HG03280 (cell line): ENCODE measurements around the gene IFITM5.
"Not testable (repeated sequence)": the region's sequence is repeated elsewhere in the genome, so short reads cannot be mapped to it uniquely, and the experiment has no call there.

Experiments used
- ATAC-seq: cut with Tn5 transposase; IDR thresholded peaks from one replicate; pipeline ENCODE4 v1.9.1; 2021; ENCODE audit warnings: mild to moderate bottlenecking, moderate library complexity; ENCODE audit not compliant: unreplicated experiment

Gene IFITM5

DNA sequence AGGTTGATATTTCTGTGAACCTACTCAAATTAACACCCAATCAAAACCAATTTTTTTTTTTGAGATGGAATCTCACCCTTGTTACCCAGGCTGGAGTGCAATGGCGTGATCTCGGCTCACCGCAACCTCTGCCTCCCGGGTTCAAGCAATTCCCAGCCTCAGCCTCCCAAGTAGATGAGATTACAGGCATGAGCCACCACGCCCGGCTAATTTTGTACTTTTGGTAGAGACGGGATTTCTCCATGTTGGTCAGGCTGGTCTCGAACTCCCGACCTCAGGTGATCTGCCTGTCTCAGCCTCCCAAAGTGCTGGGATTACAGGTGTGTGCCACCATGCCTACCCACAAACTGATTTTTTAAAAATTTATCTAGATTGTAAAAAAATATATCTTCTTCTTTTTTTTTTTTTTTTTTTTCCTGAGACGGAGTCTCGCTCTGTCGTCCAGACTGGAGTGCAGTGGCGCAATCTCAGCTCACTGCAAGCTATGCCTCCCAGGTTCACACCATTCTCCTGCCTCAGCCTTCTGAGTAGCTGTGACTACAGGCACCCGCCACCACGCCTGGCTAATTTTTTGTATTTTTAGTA, 29.3 kb upstream of the IFITM5 start:
- ATAC-seq, result not testable (repeated sequence)

- no peak for ATAC-seq
Observed at GRCh38 chr11:328012-328411, 28.7 kb upstream of the IFITM5 start.

- no peak for ATAC-seq
Observed at GRCh38 chr11:327581-327923, 28.2 kb upstream of the IFITM5 start.

GRCh38 chr11:326842-327580, 27.7 kb upstream of the IFITM5 start:
- no peak for ATAC-seq

- ATAC-seq, result no peak
Observed at GRCh38 chr11:326592-326841, 27.2 kb upstream of the IFITM5 start.

- ATAC-seq, result no peak
Observed at GRCh38 chr11:325796-326591, 26.7 kb upstream of the IFITM5 start.

DNA sequence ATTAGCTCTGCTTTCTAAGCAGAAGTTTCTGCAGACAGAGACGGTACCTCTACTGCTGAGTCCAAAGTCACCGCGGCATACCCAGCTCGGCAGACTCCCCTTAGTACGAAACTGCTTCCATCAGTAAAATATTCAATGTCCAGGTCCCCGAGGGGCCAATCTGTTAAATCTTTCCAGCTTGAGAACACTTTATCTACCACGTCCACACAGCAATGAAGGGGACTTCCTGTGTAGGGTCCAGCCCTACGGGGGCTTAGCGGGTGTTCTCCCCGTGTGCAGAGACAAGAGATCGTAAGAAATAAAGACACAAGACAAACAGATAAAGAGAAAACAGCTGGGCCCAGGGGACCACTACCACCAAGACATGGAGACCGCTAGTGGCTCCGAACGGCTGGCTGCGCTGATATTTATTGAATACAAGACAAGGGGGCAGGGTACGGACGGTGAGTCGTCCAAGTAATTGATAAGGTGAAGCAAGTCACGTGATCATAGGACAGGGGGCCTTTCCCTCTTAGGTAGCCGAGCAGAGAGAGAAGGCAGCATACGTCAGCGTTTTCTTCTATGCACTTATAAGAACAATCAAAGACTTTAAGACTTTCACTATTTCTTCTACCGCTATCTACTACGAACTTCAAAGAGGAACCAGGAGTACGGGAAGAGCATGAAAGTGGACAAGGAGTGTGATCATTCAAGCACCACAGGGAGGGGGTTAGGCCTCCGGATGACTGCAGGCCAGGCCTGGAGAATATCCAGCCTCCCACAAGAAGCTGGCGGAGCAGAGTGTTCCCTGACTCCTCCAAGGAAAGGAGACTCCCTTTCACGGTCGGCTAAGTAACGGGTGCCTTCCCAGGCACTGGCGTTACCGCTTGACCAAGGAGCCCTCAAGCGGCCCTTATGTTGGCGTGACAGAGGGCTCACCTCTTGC, 25.5 kb upstream of the IFITM5 start:
- not testable (repeated sequence) for ATAC-seq

- ATAC-seq, result no peak
Observed at GRCh38 chr11:324156-324555, 24.8 kb upstream of the IFITM5 start.

DNA sequence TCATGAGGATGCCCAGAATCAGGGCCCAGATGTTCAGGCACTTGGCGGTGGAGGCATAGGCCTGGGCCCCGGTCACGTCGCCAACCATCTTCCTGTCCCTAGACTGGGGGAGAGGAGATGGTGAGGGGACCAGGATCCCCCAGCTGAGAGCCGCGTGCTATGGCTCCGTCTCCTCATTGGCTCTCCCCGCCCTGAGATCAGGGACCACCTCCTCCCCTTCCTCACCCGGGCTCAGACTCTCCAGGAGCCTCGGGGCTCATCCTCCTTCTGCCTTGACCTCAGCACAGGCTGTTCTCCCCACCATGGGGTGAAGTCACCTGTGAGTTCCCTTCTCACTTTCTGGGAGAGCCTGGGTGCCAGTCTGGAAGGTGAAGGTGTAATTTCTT, 20.6 kb upstream of the IFITM5 start:
- ATAC-seq, result not testable (repeated sequence)

DNA sequence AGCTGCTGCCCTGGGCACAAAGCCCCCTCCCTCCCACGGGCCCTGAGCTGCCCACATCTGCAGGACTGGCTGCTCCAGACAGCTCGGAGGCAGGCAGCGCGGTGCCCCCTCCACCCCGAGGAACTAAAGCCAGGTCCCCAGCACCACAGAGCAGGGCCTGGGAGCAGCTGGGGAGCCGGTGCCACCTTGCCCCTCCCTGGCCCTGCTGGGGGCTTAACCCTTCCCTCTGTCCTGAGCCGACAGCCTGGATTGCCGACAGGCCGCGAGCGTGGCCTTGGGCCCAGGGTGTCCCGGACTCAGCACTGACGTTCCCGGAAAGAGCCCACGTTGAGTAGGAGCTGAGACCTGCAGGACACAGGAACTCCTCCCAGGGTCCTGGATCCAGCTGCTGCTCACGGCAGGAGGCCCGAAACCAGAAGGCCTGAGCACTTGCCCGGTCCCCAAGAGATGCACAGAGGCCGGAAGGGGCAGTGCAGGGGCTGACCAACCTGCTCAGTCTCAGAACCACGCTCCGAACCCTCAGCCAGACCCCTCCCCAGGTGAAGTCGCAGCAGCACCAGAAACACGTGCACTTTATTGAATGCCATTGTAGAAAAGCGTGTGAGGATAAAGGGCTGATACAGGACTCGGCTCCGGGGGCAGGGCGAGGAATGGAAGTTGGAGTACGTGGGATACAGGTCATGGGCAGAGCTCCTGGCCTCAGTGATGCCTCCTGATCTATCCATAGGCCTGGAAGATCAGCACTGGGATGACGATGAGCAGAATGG, 20.0 kb upstream of the IFITM5 start:
- ATAC-seq, result not testable (repeated sequence)

DNA sequence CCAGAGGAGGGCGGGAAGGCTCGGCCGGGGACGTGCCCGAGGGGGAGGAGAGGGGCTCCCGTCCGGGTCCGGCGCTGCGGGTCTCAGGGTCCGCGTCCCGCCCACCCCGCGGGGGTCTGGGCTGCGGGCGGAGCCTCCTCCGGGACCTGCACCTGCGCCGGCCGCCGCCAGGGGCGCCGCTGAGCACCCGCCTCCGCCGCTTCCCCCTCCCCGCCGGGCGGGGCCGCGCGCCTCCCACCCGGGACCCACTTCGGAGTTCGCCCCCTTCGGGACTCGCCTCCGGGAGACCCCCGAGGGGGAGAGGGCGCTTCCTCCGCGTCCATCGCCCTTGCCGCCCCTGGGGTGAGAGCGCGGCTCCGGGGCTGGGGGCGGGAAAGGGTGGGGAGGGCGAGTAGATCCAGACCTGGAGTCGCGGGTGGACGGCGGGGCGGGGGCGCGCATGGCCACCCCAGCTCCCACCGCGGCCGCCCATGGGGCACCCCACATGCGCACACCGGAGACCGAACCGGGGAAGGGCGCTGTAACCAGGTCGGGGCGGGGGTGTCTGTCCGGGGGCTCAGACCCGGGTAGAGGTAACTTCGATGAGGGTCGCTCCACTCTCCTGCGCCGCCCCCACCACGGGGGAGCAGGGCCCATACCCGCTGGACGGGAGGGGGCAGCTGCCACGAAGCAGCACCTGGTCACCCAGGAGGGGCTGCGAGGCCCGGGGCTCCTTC, 19.2 kb upstream of the IFITM5 start:
- peak; percentile 52 for ATAC-seq

- ATAC-seq, result peak; percentile 7
Observed at GRCh38 chr11:317668-318404, 18.5 kb upstream of the IFITM5 start.

DNA sequence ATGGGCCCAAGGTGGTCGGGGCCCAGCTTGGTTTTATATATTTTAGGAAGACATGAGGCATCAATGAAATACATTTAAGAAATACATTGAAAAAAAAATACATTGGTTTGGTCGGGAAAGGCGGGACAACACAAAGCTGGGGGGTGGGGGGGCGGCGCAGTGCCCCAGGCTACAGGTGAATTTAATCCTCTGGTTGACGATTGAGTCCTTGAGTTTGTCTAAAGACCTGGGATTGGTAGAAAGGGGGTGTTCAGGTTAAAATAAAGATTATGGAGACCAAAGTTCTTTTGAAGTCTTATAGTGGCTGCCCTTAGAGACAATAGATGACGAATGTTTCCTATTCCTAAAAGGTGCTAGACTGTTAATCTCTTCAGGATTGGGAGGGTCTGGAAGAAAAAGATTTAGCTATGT, 17.6 kb upstream of the IFITM5 start:
- no peak for ATAC-seq

DNA sequence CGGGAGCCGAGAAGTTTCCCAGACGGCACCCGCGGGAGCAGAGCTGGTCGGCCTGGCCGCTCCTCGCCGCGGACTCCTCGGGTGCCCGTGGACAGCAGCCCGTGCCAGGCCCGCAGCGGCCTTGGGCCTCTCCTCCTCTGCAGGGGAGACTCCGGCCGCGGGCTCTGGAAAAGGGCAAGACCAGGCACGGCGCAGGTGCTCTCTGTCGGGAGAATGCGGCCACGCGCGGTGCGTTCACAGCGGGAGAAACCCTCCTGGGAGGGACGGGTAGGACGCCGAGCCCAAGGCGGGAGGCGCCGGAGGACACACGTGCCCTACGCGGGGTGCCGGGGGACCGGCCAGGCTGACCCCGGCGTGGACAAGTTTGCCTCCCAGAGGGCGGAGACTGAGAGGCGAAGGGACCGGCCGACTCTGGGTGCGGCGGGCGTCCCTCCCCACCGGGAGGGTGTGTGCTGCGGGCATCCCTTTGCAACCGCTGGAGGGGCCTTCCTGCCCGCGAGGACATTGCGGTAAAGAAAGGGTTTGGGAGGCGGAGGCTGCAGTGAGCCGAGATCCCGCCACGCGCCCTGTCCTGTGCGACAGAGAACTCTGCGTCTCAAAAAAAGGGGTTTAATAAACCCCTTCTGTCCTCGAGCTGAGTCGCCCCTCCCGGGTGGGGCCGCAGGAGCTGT, 16.8 kb upstream of the IFITM5 start:
- ATAC-seq, result no peak

- ATAC-seq, result no peak
Observed at GRCh38 chr11:315516-315994, 16.2 kb upstream of the IFITM5 start.

GRCh38 chr11:315051-315481, 15.7 kb upstream of the IFITM5 start:
- no peak for ATAC-seq

- ATAC-seq, result not testable (repeated sequence)
Observed at GRCh38 chr11:314554-314875, 15.2 kb upstream of the IFITM5 start.

DNA sequence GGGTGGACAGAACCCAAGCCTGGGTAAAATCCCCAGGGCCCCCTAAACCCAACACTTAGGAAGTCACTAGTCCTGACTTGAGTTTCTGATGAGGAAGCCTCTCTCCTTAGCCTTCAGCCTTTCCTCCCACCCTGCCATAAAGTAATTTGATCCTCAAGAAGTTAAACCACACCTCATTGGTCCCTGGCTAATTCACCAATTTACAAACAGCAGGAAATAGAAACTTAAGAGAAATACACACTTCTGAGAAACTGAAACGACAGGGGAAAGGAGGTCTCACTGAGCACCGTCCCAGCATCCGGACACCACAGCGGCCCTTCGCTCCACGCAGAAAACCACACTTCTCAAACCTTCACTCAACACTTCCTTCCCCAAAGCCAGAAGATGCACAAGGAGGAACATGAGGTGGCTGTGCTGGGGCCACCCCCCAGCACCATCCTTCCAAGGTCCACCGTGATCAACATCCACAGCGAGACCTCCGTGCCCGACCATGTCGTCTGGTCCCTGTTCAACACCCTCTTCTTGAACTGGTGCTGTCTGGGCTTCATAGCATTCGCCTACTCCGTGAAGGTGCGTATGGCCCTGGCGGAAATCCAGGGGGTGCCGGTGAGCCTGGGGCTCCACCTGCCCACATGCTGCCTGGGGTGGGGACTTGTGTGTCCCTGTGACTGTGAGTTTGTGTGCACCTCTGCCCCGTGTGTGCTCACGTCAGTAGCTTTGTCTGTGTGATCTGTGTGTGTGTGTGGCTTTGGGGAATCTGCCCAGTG, 14.6 kb upstream of the IFITM5 start, which contains the start of gene IFITM1:
Gene IFITM1 (plus strand): TSS at position 254 of the 767 bp plus-strand sequence. CDS start 131 bp downstream, at position 385.
- peak; percentile 30 for ATAC-seq
